ENCODE results near the gene FAM13B.

DNA sequence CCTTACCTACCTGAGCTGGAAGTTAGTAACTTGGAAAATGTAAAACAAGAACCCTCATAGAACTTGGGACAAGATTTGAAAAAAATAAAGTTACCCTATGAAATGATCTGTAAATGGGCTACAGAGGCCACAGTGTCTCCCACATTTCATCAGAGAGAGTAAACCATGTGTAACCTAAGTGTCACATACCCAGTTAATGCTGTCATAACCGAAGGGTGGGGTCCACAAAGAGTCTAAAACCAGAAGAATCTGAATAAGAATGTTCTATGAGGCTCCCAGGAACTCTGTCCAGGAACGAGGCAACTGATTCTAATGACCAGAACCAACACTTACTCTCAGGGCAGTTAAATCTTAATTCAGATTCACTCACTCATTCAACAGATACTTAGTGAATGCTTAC, 1.0 kb upstream of the FAM13B start:
- TF ChIP-seq NR3C1 (IDR thresholded peaks at IDR 0.05) = no peak
- TF ChIP-seq, protein P1, sequence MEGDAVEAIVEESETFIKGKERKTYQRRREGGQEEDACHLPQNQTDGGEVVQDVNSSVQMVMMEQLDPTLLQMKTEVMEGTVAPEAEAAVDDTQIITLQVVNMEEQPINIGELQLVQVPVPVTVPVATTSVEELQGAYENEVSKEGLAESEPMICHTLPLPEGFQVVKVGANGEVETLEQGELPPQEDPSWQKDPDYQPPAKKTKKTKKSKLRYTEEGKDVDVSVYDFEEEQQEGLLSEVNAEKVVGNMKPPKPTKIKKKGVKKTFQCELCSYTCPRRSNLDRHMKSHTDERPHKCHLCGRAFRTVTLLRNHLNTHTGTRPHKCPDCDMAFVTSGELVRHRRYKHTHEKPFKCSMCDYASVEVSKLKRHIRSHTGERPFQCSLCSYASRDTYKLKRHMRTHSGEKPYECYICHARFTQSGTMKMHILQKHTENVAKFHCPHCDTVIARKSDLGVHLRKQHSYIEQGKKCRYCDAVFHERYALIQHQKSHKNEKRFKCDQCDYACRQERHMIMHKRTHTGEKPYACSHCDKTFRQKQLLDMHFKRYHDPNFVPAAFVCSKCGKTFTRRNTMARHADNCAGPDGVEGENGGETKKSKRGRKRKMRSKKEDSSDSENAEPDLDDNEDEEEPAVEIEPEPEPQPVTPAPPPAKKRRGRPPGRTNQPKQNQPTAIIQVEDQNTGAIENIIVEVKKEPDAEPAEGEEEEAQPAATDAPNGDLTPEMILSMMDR (IDR thresholded peaks at IDR 0.05) = no peak
- no peak for TF ChIP-seq HOXB5 (CRISPR knock-in tag; IDR thresholded peaks at IDR 0.05)
- TF ChIP-seq, protein P2, sequence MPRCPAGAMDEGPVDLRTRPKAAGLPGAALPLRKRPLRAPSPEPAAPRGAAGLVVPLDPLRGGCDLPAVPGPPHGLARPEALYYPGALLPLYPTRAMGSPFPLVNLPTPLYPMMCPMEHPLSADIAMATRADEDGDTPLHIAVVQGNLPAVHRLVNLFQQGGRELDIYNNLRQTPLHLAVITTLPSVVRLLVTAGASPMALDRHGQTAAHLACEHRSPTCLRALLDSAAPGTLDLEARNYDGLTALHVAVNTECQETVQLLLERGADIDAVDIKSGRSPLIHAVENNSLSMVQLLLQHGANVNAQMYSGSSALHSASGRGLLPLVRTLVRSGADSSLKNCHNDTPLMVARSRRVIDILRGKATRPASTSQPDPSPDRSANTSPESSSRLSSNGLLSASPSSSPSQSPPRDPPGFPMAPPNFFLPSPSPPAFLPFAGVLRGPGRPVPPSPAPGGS (IDR thresholded peaks at IDR 0.05) = no peak
- TF ChIP-seq, protein P3, sequence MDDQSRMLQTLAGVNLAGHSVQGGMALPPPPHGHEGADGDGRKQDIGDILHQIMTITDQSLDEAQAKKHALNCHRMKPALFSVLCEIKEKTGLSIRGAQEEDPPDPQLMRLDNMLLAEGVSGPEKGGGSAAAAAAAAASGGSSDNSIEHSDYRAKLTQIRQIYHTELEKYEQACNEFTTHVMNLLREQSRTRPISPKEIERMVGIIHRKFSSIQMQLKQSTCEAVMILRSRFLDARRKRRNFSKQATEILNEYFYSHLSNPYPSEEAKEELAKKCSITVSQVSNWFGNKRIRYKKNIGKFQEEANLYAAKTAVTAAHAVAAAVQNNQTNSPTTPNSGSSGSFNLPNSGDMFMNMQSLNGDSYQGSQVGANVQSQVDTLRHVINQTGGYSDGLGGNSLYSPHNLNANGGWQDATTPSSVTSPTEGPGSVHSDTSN (IDR thresholded peaks at IDR 0.05) = no peak
- TF ChIP-seq POLR2A (IDR thresholded peaks at IDR 0.05; ENCODE audit: low read length) = no peak

All from A549 (cell line).